SU-DHL-6 (cell line): ENCODE data around the gene MGRN1.

Experiments
- EZH2phosphoT487 ChIP-seq: fragments of 200-600 bp; sonication (generic), shearing (Covaris generic); conservative IDR thresholded peaks from 2 replicates; pipeline ENCODE4 v1.6.1; 2018; ENCODE audit warnings: mild to moderate bottlenecking, antibody characterized with exemption, low read length, moderate library complexity, mixed read lengths
- TF ChIP-seq, protein P1 (sequence below): fragments of 200-600 bp; sonication (generic); IDR thresholded peaks from one replicate; pipeline ENCODE4 v1.5.1; 2017; ENCODE audit warnings: antibody characterized with exemption, mild to moderate bottlenecking, low read length, moderate library complexity; ENCODE audit not compliant: insufficient read depth, poor library complexity, severe bottlenecking

GRCh38 chr16:4701791-4702465, 77.3 kb downstream of the MGRN1 start:
- TF ChIP-seq, protein P1, sequence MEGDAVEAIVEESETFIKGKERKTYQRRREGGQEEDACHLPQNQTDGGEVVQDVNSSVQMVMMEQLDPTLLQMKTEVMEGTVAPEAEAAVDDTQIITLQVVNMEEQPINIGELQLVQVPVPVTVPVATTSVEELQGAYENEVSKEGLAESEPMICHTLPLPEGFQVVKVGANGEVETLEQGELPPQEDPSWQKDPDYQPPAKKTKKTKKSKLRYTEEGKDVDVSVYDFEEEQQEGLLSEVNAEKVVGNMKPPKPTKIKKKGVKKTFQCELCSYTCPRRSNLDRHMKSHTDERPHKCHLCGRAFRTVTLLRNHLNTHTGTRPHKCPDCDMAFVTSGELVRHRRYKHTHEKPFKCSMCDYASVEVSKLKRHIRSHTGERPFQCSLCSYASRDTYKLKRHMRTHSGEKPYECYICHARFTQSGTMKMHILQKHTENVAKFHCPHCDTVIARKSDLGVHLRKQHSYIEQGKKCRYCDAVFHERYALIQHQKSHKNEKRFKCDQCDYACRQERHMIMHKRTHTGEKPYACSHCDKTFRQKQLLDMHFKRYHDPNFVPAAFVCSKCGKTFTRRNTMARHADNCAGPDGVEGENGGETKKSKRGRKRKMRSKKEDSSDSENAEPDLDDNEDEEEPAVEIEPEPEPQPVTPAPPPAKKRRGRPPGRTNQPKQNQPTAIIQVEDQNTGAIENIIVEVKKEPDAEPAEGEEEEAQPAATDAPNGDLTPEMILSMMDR: no peak
- TF ChIP-seq EZH2phosphoT487: no peak
